Measurements from ENCODE around the gene YWHAB. TPM values are rescaled to one million over a fixed set of nuclear protein-coding genes. Genes with fewer than 3 reads are reported as not detected.
A peak's percentile ranks its signal among the peaks of the same experiment; 100 is the strongest.

The YWHAB gene
- total RNA-seq, 4 donors from 2014 or later, result 105 to 174 (median 125) TPM

GRCh38 chr20:44897133-44897532 is 11.6 kb downstream of the YWHAB start:
- H3K27ac ChIP-seq, result peak overlapping the region in 2 of 4 donors; percentile 9 to 37
- peaks cover 0 to 9% (median 0%) of the 10 kb centered on the region in 3 donors for H3K36me3 ChIP-seq
- H3K27me3 ChIP-seq, result no peaks in the 10 kb centered on the region
- no peaks in the 10 kb centered on the region for H3K9me3 ChIP-seq
- TF ChIP-seq POLR2A (IDR thresholded peaks at IDR 0.05), result no peak
- no peak for TF ChIP-seq CTCF (IDR thresholded peaks at IDR 0.05)
- no peak overlapping the region for H3K4me3 ChIP-seq
- no peak for DNase-seq
- peaks cover 0 to 60% (median 16%) of the 10 kb centered on the region in 4 donors for H3K4me1 ChIP-seq

GRCh38 chr20:44900231-44900854 is 14.8 kb downstream of the YWHAB start:
- Histone ChIP-seq H3K9me3 (no peaks in the 10 kb centered on the region), H3K27me3 (no peaks in the 10 kb centered on the region), H3K27ac (no peak overlapping the region), H3K36me3 (peaks cover 0 to 41% (median 0%) of the 10 kb centered on the region in 3 donors), H3K4me3 (no peak overlapping the region), H3K4me1 (peaks cover 0 to 51% (median 12%) of the 10 kb centered on the region in 4 donors)
- no peak for DNase-seq
- no peak for TF ChIP-seq POLR2A (IDR thresholded peaks at IDR 0.05)
- no peak for TF ChIP-seq CTCF (IDR thresholded peaks at IDR 0.05)

- TF ChIP-seq CTCF (IDR thresholded peaks at IDR 0.05) (no peak), POLR2A (IDR thresholded peaks at IDR 0.05) (no peak)
- no peaks in the 10 kb centered on the region for H3K27me3 ChIP-seq
- no peak overlapping the region for H3K4me3 ChIP-seq
- no peak for DNase-seq
- no peaks in the 10 kb centered on the region for H3K9me3 ChIP-seq
- no peak overlapping the region for H3K27ac ChIP-seq
- peaks cover 0 to 35% (median 3%) of the 10 kb centered on the region in 4 donors for H3K4me1 ChIP-seq
- peaks cover 0 to 57% (median 0%) of the 10 kb centered on the region in 3 donors for H3K36me3 ChIP-seq
These were observed 16.5 kb downstream of the YWHAB start for GRCh38 chr20:44901974-44902373.

- Histone ChIP-seq H3K9me3 (no peaks in the 10 kb centered on the region), H3K4me1 (peaks cover 0 to 22% (median 0%) of the 10 kb centered on the region in 4 donors), H3K27me3 (no peaks in the 10 kb centered on the region), H3K4me3 (no peak overlapping the region), H3K36me3 (peaks cover 0 to 67% (median 0%) of the 10 kb centered on the region in 3 donors), H3K27ac (no peak overlapping the region)
- no peak for DNase-seq
- no peak for TF ChIP-seq POLR2A (IDR thresholded peaks at IDR 0.05)
These were observed 18.9 kb downstream of the YWHAB start for GRCh38 chr20:44904377-44904776.

- H3K27ac ChIP-seq, result peak overlapping the region in 1 of 4 donors; percentile 73
- TF ChIP-seq CTCF (IDR thresholded peaks at IDR 0.05) (no peak), POLR2A (IDR thresholded peaks at IDR 0.05) (no peak)
These were observed 23.7 kb downstream of the YWHAB start for GRCh38 chr20:44908987-44909871.

More at GRCh38 chr20:44908987-44909871, 23.7 kb downstream of the YWHAB start:
- Histone ChIP-seq H3K4me3 (peak overlapping the region; percentile 43 to 77 (median 62)), H3K4me1 (peaks cover 0 to 18% (median 3%) of the 10 kb centered on the region in 4 donors), H3K27me3 (no peaks in the 10 kb centered on the region), H3K9me3 (no peaks in the 10 kb centered on the region), H3K36me3 (peaks cover 0 to 37% (median 0%) of the 10 kb centered on the region in 3 donors)
- DNase-seq, result no peak
